Measurements from ENCODE around the gene RNLS. TPM values are rescaled to one million over a fixed set of nuclear protein-coding genes. Genes with fewer than 3 reads are reported as not detected.

RNLS gene
- total RNA-seq, 1 donor from 2014 or later = 4.4 TPM

GRCh38 chr10:88392222-88392621, 190.9 kb downstream of the RNLS start:
- Mint-ChIP-seq H3K27ac (ENCODE audit: unreplicated experiment) (no peak overlapping the region), H3K9me3 (ENCODE audit: unreplicated experiment) (peaks cover 1% of the 10 kb centered on the region), H3K4me1 (ENCODE audit: low read depth, unreplicated experiment) (no peaks in the 10 kb centered on the region), H3K36me3 (ENCODE audit: unreplicated experiment) (peaks cover 5% of the 10 kb centered on the region), H3K27me3 (ENCODE audit: unreplicated experiment) (no peaks in the 10 kb centered on the region), H3K4me3 (ENCODE audit: unreplicated experiment) (no peak overlapping the region)
- DNase-seq = no peak
- TF ChIP-seq, protein P1, sequence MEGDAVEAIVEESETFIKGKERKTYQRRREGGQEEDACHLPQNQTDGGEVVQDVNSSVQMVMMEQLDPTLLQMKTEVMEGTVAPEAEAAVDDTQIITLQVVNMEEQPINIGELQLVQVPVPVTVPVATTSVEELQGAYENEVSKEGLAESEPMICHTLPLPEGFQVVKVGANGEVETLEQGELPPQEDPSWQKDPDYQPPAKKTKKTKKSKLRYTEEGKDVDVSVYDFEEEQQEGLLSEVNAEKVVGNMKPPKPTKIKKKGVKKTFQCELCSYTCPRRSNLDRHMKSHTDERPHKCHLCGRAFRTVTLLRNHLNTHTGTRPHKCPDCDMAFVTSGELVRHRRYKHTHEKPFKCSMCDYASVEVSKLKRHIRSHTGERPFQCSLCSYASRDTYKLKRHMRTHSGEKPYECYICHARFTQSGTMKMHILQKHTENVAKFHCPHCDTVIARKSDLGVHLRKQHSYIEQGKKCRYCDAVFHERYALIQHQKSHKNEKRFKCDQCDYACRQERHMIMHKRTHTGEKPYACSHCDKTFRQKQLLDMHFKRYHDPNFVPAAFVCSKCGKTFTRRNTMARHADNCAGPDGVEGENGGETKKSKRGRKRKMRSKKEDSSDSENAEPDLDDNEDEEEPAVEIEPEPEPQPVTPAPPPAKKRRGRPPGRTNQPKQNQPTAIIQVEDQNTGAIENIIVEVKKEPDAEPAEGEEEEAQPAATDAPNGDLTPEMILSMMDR (IDR thresholded peaks at IDR 0.05; ENCODE audit: partially characterized antibody, unreplicated experiment) = no peak

- no peaks in the 10 kb centered on the region for H3K4me1 Mint-ChIP-seq (ENCODE audit: low read depth, unreplicated experiment)
- no peaks in the 10 kb centered on the region for H3K9me3 Mint-ChIP-seq (ENCODE audit: unreplicated experiment)
- TF ChIP-seq, protein P1 (IDR thresholded peaks at IDR 0.05; ENCODE audit: partially characterized antibody, unreplicated experiment) = no peak
- H3K4me3 Mint-ChIP-seq (ENCODE audit: unreplicated experiment) = no peak overlapping the region
- H3K27ac Mint-ChIP-seq (ENCODE audit: unreplicated experiment) = no peak overlapping the region
- no peaks in the 10 kb centered on the region for H3K27me3 Mint-ChIP-seq (ENCODE audit: unreplicated experiment)
- H3K36me3 Mint-ChIP-seq (ENCODE audit: unreplicated experiment) = no peaks in the 10 kb centered on the region
- no peak for DNase-seq
These were observed 193.1 kb downstream of the RNLS start for GRCh38 chr10:88390041-88390440.

- Mint-ChIP-seq H3K9me3 (ENCODE audit: unreplicated experiment) (no peaks in the 10 kb centered on the region), H3K4me3 (ENCODE audit: unreplicated experiment) (no peak overlapping the region), H3K27ac (ENCODE audit: unreplicated experiment) (no peak overlapping the region), H3K4me1 (ENCODE audit: low read depth, unreplicated experiment) (no peaks in the 10 kb centered on the region), H3K36me3 (ENCODE audit: unreplicated experiment) (no peaks in the 10 kb centered on the region), H3K27me3 (ENCODE audit: unreplicated experiment) (no peaks in the 10 kb centered on the region)
- no peak for DNase-seq
- TF ChIP-seq, protein P1 (IDR thresholded peaks at IDR 0.05; ENCODE audit: partially characterized antibody, unreplicated experiment) = peak; percentile 45
These were observed 193.7 kb downstream of the RNLS start for GRCh38 chr10:88389456-88389855.

GRCh38 chr10:88388324-88388723, 194.8 kb downstream of the RNLS start:
- Mint-ChIP-seq H3K36me3 (ENCODE audit: unreplicated experiment) (no peaks in the 10 kb centered on the region), H3K27ac (ENCODE audit: unreplicated experiment) (no peak overlapping the region), H3K27me3 (ENCODE audit: unreplicated experiment) (no peaks in the 10 kb centered on the region), H3K4me3 (ENCODE audit: unreplicated experiment) (no peak overlapping the region), H3K9me3 (ENCODE audit: unreplicated experiment) (no peaks in the 10 kb centered on the region), H3K4me1 (ENCODE audit: low read depth, unreplicated experiment) (no peaks in the 10 kb centered on the region)
- TF ChIP-seq, protein P1 (IDR thresholded peaks at IDR 0.05; ENCODE audit: partially characterized antibody, unreplicated experiment) = no peak
- no peak for DNase-seq

- Mint-ChIP-seq H3K4me1 (ENCODE audit: low read depth, unreplicated experiment) (no peaks in the 10 kb centered on the region), H3K27ac (ENCODE audit: unreplicated experiment) (no peak overlapping the region), H3K36me3 (ENCODE audit: unreplicated experiment) (peaks cover 4% of the 10 kb centered on the region), H3K9me3 (ENCODE audit: unreplicated experiment) (no peaks in the 10 kb centered on the region), H3K27me3 (ENCODE audit: unreplicated experiment) (no peaks in the 10 kb centered on the region), H3K4me3 (ENCODE audit: unreplicated experiment) (no peak overlapping the region)
- TF ChIP-seq, protein P1 (IDR thresholded peaks at IDR 0.05; ENCODE audit: partially characterized antibody, unreplicated experiment) = no peak
- DNase-seq = no peak
These were observed 196.0 kb downstream of the RNLS start for GRCh38 chr10:88386821-88387773.
